Activated naive CD4-positive, alpha-beta T cell (primary cell): ENCODE measurements around the gene GARIN1A.

Source experiments
- DNase-seq, 4 experiments: peaks; one replicate each; lab custom pipeline; 2025; lab: John Stamatoyannopoulos, UW

Gene GARIN1A

DNA sequence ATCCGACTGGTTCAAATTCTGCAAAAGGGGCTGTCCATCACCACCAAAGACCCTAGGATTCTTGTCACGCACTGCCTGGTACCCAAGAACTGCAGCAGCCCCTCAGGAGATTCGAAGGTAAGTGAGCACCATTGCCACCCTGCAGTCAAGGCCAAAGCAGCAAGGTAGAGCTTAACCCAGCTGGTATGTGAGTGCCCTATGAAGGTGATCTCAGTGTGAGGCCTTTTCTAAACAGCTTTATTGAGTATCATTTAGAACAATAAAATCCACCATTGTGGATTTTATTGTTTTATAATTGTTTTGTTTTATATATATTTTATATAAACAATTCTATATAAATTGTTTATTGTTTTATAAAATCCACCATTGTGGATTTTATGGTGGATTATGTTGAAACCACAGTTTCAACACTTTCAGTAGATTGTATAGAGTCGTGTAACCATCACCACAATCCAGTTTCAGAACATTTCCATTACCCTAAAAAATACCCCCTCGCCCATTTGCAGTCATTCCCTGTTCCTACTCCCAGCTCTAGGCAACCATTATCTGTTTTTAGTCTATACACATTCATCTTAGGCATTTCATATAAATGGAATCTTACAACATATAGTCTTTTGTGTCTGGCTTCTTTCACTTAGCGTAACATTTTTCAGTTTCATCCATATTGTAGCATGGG lies 47.0 kb downstream of the GARIN1A start:
- DNase-seq, result no peak

DNA sequence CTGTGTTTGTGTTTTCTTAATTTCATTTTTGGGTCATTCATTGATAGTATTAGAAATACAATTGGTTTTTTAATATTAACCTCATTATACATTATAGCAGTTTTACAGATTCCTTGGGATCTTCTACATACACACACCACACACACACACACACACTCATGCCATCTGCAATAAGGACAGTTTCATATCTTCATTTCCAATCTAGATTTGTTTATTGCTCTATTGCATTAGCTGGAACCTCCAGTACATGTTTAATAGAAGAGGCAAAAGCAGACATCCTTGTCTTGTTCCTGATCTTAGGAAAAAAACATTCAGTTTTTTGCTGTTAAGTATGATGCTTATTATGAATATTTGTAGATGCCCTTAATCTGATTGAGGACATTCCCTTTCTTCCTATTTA lies 49.3 kb downstream of the GARIN1A start:
- no peak for DNase-seq
